ENCODE measurements around the gene ZBTB39.

GRCh38 chr12:57037264-57037663 is 30.9 kb upstream of the ZBTB39 start:
- TF ChIP-seq, protein P1, sequence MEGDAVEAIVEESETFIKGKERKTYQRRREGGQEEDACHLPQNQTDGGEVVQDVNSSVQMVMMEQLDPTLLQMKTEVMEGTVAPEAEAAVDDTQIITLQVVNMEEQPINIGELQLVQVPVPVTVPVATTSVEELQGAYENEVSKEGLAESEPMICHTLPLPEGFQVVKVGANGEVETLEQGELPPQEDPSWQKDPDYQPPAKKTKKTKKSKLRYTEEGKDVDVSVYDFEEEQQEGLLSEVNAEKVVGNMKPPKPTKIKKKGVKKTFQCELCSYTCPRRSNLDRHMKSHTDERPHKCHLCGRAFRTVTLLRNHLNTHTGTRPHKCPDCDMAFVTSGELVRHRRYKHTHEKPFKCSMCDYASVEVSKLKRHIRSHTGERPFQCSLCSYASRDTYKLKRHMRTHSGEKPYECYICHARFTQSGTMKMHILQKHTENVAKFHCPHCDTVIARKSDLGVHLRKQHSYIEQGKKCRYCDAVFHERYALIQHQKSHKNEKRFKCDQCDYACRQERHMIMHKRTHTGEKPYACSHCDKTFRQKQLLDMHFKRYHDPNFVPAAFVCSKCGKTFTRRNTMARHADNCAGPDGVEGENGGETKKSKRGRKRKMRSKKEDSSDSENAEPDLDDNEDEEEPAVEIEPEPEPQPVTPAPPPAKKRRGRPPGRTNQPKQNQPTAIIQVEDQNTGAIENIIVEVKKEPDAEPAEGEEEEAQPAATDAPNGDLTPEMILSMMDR (IDR thresholded peaks at IDR 0.05): no peak
- TF ChIP-seq POLR2A (IDR thresholded peaks at IDR 0.05): no peak

Data from gastroesophageal sphincter (tissue), 3 donors.